ENCODE data around the gene APEH. TPM values are rescaled to one million over a fixed set of nuclear protein-coding genes. Genes with fewer than 3 reads are reported as not detected.

APEH gene
- total and polyA plus RNA-seq, 2 of the 13 experiments (the other 11 are each of a cell fraction or from before 2014, with no cell fraction given), result 116 to 130 TPM

- TF ChIP-seq, protein P1, sequence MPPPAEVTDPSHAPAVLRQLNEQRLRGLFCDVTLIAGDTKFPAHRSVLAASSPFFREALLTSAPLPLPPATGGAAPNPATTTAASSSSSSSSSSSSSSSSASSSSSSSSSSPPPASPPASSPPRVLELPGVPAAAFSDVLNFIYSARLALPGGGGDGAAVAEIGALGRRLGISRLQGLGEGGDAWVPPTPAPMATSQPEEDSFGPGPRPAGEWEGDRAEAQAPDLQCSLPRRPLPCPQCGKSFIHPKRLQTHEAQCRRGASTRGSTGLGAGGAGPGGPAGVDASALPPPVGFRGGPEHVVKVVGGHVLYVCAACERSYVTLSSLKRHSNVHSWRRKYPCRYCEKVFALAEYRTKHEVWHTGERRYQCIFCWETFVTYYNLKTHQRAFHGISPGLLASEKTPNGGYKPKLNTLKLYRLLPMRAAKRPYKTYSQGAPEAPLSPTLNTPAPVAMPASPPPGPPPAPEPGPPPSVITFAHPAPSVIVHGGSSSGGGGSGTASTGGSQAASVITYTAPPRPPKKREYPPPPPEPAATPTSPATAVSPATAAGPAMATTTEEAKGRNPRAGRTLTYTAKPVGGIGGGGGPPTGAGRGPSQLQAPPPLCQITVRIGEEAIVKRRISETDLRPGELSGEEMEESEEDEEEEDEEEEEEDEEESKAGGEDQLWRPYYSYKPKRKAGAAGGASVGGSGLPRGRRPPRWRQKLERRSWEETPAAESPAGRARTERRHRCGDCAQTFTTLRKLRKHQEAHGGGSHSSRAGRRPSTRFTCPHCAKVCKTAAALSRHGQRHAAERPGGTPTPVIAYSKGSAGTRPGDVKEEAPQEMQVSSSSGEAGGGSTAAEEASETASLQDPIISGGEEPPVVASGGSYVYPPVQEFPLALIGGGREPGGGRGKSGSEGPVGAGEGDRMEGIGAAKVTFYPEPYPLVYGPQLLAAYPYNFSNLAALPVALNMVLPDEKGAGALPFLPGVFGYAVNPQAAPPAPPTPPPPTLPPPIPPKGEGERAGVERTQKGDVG (CRISPR knock-in tag; IDR thresholded peaks at IDR 0.05; ENCODE audit: borderline replicate concordance), result no peak
- TF ChIP-seq SP140L (CRISPR knock-in tag; IDR thresholded peaks at IDR 0.05; ENCODE audit: borderline replicate concordance) (no peak), ZNF800 (CRISPR knock-in tag; IDR thresholded peaks at IDR 0.05) (no peak), ZNF275 (CRISPR knock-in tag; IDR thresholded peaks at IDR 0.05; ENCODE audit: borderline replicate concordance) (no peak), ZMAT5 (CRISPR knock-in tag; IDR thresholded peaks at IDR 0.05; ENCODE audit: borderline replicate concordance, low read depth) (no peak), STAT5B (CRISPR knock-in tag; IDR thresholded peaks at IDR 0.05) (no peak), SALL2 (CRISPR knock-in tag; IDR thresholded peaks at IDR 0.05) (no peak), ZFP37 (CRISPR knock-in tag; IDR thresholded peaks at IDR 0.05; ENCODE audit: borderline replicate concordance) (no peak), SNAPC2 (CRISPR knock-in tag; IDR thresholded peaks at IDR 0.05) (no peak), SNRNP70 (IDR thresholded peaks at IDR 0.05; ENCODE audit: low read depth, low read length) (no peak), ZNF629 (CRISPR knock-in tag; conservative IDR thresholded peaks at IDR 0.05) (no peak), ZNF17 (CRISPR knock-in tag; IDR thresholded peaks at IDR 0.05) (no peak), FOXK2 (IDR thresholded peaks at IDR 0.05) (no peak), HDAC2 (CRISPR knock-in tag; IDR thresholded peaks at IDR 0.05) (peak; percentile 64; the same call in 1 of the 2 replicates)
- TF ChIP-seq, protein P2, sequence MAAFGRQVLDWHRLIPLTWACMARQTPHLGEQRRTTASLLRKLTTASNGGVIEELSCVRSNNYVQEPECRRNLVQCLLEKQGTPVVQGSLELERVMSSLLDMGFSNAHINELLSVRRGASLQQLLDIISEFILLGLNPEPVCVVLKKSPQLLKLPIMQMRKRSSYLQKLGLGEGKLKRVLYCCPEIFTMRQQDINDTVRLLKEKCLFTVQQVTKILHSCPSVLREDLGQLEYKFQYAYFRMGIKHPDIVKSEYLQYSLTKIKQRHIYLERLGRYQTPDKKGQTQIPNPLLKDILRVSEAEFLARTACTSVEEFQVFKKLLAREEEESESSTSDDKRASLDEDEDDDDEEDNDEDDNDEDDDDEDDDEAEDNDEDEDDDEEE (CRISPR knock-in tag; IDR thresholded peaks at IDR 0.05), result no peak
- TF ChIP-seq, protein P3, sequence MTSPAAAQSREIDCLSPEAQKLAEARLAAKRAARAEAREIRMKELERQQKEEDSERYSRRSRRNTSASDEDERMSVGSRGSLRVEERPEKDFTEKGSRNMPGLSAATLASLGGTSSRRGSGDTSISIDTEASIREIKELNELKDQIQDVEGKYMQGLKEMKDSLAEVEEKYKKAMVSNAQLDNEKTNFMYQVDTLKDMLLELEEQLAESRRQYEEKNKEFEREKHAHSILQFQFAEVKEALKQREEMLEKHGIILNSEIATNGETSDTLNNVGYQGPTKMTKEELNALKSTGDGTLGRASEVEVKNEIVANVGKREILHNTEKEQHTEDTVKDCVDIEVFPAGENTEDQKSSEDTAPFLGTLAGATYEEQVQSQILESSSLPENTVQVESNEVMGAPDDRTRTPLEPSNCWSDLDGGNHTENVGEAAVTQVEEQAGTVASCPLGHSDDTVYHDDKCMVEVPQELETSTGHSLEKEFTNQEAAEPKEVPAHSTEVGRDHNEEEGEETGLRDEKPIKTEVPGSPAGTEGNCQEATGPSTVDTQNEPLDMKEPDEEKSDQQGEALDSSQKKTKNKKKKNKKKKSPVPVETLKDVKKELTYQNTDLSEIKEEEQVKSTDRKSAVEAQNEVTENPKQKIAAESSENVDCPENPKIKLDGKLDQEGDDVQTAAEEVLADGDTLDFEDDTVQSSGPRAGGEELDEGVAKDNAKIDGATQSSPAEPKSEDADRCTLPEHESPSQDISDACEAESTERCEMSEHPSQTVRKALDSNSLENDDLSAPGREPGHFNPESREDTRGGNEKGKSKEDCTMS (CRISPR knock-in tag; conservative IDR thresholded peaks at IDR 0.05), result no peak
Measured at GRCh38 chr3:49665822-49666519, 8.2 kb upstream of the APEH start (continued).
